Body of pancreas (tissue), 4 donors: Measurements from ENCODE around the gene ACOX3. TPM values are rescaled to one million over a fixed set of nuclear protein-coding genes. Genes with fewer than 3 reads are reported as not detected.

ENCODE experiments used
- ATAC-seq: fragments of 150-250 bp; one replicate; pipeline ENCODE4 v1.9.1; 2016
- DNase-seq, 4 donors: peaks; one replicate each; pipeline ENCODE4 v3.0.0-alpha.2; 2019
- H3K27ac ChIP-seq, 4 donors: fragments of 200-600 bp; sonication (generic); 1 replicate in 3 of 4; 2 replicates in 1 of 4; pipeline versions ENCODE4 v1.5.1 to v1.6.1; 2016 to 2019; ENCODE audit warnings: mild to moderate bottlenecking in 1 of 4, mixed read lengths in 1 of 4, moderate library complexity in 1 of 4
- H3K27me3 ChIP-seq, 2 donors: fragments of 200-600 bp; sonication (generic); one replicate each; pipeline ENCODE4 v1.6.0; 2016; ENCODE audit warnings: mild to moderate bottlenecking in 1 of 2
- H3K36me3 ChIP-seq, 2 donors: fragments of 200-600 bp; sonication (generic); replicated peaks in 1 of 2; 2 replicates each; pipeline ENCODE4 v1.5.1; 2016; ENCODE audit warnings: low read depth in 2 of 2; ENCODE audit not compliant: insufficient read depth in 1 of 2
- H3K4me1 ChIP-seq: fragments of 200-600 bp; sonication (generic); one replicate; pipeline ENCODE4 v1.6.0; 2016
- H3K4me3 ChIP-seq, 2 donors: fragments of 200-600 bp; sonication (generic); 1 replicate in 1 of 2; 2 replicates in 1 of 2; pipeline ENCODE4 v1.5.1; 2016 to 2019
- H3K9me3 ChIP-seq, 3 donors: fragments of 200-600 bp; sonication (generic); 1 replicate in 2 of 3; 2 replicates in 1 of 3; pipeline ENCODE4 v1.5.1; 2016
- POLR2A ChIP-seq, 3 donors: fragments of 450-650 bp; IDR thresholded peaks; one replicate each; pipeline ENCODE4 v1.6.1; 2016; ENCODE audit warnings: antibody characterized with exemption in 3 of 3, mild to moderate bottlenecking in 2 of 3
- WGBS, 2 donors: methylation state at CpG; one replicate each; pipeline ENCODE4 v1.1.5; 2017; 5-methylcytosine and 5-hydroxymethylcytosine counted together
- intact Hi-C: fragments of 100-400 bp; cut with DNase I; formaldehyde crosslinking; loops from one replicate; pipeline ENCODE4 v1.15.1; 2023
- total RNA-seq, 2 donors: library from RNA; depleted of rRNA; stranded (reverse); fragments of >200 nt; gene quantifications; one replicate each; pipeline ENCODE4 v1.1.0, GENCODE V29; 2016
- TF ChIP-seq, protein P1 (sequence below), 7 experiments: fragments of 450-650 bp in 4 of 7; fragments of 200-600 bp in 3 of 7; sonication (generic) in 3 of 7; IDR thresholded peaks; one replicate each; pipeline ENCODE4 v1.5.1; 2016 to 2019; ENCODE audit warnings: antibody characterized with exemption in 7 of 7

ACOX3 gene
- total RNA-seq, 2 donors from 2014 or later = 18.4 to 23.4 TPM

DNA sequence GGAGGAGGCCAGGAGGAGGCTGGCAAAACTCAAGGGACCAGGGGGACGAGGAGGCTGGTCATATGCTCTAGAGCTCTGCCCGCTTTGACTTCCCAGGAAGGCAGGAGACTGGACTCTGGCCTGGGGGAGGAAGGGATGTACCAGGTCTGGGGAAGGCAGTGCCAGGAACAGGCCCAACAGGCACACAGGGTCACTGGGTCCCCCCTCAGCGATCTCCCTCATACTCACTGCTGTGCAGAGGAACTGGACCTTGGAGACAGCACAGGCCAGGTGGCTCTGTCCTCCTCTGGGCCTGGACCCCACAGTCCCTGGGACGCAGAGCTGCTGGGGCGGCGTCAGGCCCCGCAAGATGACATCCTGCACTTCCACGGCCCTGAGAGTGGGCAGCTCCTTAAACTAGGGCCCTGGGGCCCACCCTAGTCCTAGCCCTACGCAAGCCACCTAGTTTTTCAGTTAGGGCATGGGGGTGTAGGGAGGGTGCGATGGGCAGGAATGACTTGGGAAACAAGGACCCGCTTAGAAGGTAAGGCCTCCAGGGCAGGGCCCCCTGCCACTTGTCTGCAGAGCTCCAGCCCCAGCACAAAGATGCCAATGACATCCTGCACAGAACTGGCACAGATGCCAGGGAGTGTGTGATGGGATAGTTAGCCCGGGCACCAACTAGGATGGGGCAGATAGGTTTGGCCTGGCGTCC, 111.5 kb downstream of the ACOX3 start:
- Histone ChIP-seq H3K4me3 (no peak overlapping the region), H3K27ac (no peak overlapping the region), H3K27me3 (no peaks in the 10 kb centered on the region), H3K36me3 (no peaks in the 10 kb centered on the region), H3K9me3 (no peaks in the 10 kb centered on the region), H3K4me1 (no peaks in the 10 kb centered on the region)
- no peak for ATAC-seq
- no peak for DNase-seq
- intact Hi-C loops = no loop called here
- TF ChIP-seq POLR2A (IDR thresholded peaks at IDR 0.05) = no peak
- TF ChIP-seq, protein P1, sequence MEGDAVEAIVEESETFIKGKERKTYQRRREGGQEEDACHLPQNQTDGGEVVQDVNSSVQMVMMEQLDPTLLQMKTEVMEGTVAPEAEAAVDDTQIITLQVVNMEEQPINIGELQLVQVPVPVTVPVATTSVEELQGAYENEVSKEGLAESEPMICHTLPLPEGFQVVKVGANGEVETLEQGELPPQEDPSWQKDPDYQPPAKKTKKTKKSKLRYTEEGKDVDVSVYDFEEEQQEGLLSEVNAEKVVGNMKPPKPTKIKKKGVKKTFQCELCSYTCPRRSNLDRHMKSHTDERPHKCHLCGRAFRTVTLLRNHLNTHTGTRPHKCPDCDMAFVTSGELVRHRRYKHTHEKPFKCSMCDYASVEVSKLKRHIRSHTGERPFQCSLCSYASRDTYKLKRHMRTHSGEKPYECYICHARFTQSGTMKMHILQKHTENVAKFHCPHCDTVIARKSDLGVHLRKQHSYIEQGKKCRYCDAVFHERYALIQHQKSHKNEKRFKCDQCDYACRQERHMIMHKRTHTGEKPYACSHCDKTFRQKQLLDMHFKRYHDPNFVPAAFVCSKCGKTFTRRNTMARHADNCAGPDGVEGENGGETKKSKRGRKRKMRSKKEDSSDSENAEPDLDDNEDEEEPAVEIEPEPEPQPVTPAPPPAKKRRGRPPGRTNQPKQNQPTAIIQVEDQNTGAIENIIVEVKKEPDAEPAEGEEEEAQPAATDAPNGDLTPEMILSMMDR (IDR thresholded peaks at IDR 0.05) = no peak
- WGBS, 2 donors = 74 to 86% methylated on average over 3 to 13 of the region's 13 CpGs

DNA sequence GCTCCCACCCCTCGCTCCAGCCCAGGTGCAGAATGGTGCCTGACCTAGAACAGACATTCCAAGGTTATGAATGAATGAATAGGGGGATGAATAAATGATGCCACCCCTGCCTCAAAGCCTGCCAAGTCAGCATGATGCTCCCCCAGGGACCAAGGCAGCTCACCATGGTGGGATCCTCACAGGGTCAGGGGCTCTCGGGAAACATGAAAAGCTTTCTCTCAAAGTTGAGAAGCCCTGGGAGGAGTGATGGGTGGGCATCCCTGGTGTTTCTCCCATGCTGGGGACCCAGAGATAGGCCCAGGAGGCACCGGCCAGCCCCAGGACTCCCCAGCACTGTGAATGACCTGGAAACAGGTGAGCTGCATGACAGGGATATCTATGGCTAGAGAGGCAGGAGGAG, 112.1 kb downstream of the ACOX3 start:
- Histone ChIP-seq H3K4me3 (no peak overlapping the region), H3K9me3 (no peaks in the 10 kb centered on the region), H3K4me1 (no peaks in the 10 kb centered on the region), H3K36me3 (no peaks in the 10 kb centered on the region), H3K27me3 (no peaks in the 10 kb centered on the region), H3K27ac (no peak overlapping the region)
- TF ChIP-seq POLR2A (IDR thresholded peaks at IDR 0.05) = no peak
- TF ChIP-seq, protein P1 (IDR thresholded peaks at IDR 0.05) = no peak
- 62 to 88% methylated on average over 3 of the region's 3 CpGs for WGBS, 2 donors
- ATAC-seq = no peak
- intact Hi-C loops = no loop called here
- no peak for DNase-seq

DNA sequence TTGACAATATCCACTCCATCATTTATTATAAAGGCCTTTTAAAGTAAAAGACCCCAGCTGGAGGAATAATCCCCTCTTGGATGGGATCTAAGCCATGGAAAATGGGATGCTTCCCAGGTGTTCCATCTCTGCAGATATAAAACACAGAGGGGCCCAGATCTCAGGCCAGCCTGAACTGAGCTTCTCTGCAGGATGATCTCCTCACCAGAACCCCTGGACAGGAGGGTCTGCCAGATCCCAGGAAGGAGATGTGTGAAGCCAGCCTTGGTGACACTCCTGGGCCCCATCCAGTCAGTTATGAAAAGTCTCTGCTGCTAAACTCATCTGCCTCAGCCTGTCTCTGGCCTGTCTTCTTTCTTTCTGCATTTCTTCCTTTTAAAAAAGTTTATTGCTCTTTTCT, 114.3 kb downstream of the ACOX3 start:
- Histone ChIP-seq H3K27me3 (no peaks in the 10 kb centered on the region), H3K9me3 (no peaks in the 10 kb centered on the region), H3K4me1 (no peaks in the 10 kb centered on the region), H3K4me3 (no peak overlapping the region), H3K27ac (no peak overlapping the region), H3K36me3 (no peaks in the 10 kb centered on the region)
- no peak for ATAC-seq
- intact Hi-C loops = no loop called here
- no peak for DNase-seq
- TF ChIP-seq POLR2A (IDR thresholded peaks at IDR 0.05) = no peak
- TF ChIP-seq, protein P1 (IDR thresholded peaks at IDR 0.05) = no peak

DNA sequence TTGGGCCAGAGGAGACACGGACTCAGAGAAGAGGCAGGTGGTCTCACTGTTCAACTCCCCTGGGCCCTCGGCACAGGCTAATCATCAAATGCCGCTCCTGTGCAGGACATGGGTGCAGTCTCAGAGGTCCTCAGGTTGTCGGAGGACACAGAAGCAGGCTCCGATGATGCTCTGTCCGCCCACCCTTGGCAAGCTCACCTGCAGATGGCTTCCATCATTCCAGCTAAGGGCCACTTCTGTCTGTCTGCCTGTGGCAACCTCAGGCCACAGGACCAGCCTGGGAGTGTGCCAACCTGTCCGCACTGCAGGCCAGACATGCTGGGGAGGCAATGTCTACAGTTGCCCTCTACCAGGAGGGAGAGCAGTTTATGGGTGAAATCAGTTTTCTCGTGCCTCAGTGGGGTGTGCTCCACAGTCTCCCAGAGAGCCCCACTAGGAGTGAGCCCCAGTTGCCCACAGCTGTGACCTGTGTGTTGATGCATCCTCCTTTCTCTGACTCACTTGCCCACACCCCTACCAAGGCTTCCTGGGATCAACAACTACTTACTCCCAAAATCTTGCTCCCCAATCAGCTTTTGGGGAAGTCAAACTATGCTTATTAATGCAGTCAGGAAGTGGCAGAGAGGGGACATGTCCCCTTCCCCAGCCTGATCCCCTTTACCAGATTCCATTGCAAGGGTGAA, 115.1 kb downstream of the ACOX3 start:
- DNase-seq (no peak), ATAC-seq (no peak)
- H3K27ac ChIP-seq = no peak overlapping the region
- H3K4me3 ChIP-seq = no peak overlapping the region
- no peak for TF ChIP-seq POLR2A (IDR thresholded peaks at IDR 0.05)
- TF ChIP-seq, protein P1 (IDR thresholded peaks at IDR 0.05) = no peak
- intact Hi-C loops = no loop called here
- H3K27me3 ChIP-seq = no peaks in the 10 kb centered on the region
- no peaks in the 10 kb centered on the region for H3K36me3 ChIP-seq
- H3K4me1 ChIP-seq = no peaks in the 10 kb centered on the region
- H3K9me3 ChIP-seq = no peaks in the 10 kb centered on the region
- 77 to 81% methylated on average over 4 to 8 of the region's 8 CpGs for WGBS, 2 donors
